Prostate gland (tissue), 2 donors: Measurements from ENCODE around the gene SOBP.

ENCODE experiments used
- POLR2A ChIP-seq: fragments of 450-650 bp; IDR thresholded peaks from one replicate; pipeline ENCODE4 v1.6.1; 2016; ENCODE audit warnings: antibody characterized with exemption, mild to moderate bottlenecking
- POLR2AphosphoS5 ChIP-seq: sonication (generic); formaldehyde crosslinking; IDR thresholded peaks from one replicate; pipeline ENCODE4 v1.6.1; 2017; ENCODE audit warnings: antibody characterized with exemption
- TF ChIP-seq, protein P1 (sequence below), 4 experiments: fragments of 200-600 bp in 2 of 4; fragments of 450-650 bp in 2 of 4; sonication (generic) in 2 of 4; IDR thresholded peaks; 1 replicate in 3 of 4; 2 replicates in 1 of 4; pipeline ENCODE4 v1.5.1; 2016 to 2019; ENCODE audit warnings: antibody characterized with exemption in 4 of 4, mild to moderate bottlenecking in 2 of 4, moderate library complexity in 2 of 4

- TF ChIP-seq POLR2A (no peak), POLR2AphosphoS5 (no peak)
- TF ChIP-seq, protein P1, sequence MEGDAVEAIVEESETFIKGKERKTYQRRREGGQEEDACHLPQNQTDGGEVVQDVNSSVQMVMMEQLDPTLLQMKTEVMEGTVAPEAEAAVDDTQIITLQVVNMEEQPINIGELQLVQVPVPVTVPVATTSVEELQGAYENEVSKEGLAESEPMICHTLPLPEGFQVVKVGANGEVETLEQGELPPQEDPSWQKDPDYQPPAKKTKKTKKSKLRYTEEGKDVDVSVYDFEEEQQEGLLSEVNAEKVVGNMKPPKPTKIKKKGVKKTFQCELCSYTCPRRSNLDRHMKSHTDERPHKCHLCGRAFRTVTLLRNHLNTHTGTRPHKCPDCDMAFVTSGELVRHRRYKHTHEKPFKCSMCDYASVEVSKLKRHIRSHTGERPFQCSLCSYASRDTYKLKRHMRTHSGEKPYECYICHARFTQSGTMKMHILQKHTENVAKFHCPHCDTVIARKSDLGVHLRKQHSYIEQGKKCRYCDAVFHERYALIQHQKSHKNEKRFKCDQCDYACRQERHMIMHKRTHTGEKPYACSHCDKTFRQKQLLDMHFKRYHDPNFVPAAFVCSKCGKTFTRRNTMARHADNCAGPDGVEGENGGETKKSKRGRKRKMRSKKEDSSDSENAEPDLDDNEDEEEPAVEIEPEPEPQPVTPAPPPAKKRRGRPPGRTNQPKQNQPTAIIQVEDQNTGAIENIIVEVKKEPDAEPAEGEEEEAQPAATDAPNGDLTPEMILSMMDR (IDR thresholded peaks at IDR 0.05) = no peak
Observed at GRCh38 chr6:107656401-107656800, 166.5 kb downstream of the SOBP start.
